Neural cell (in vitro differentiated cells): ENCODE results near the gene TCTN1. TPM values are rescaled to one million over a fixed set of nuclear protein-coding genes. Genes with fewer than 3 reads are reported as not detected.

Experiments used
- H2AFZ ChIP-seq: fragments of 200-600, 300-800 bp; sonication (generic), shearing (Covaris generic); 2 replicates; pipeline ENCODE4 v1.6.0; 2014; ENCODE audit warnings: low read depth, mild to moderate bottlenecking, antibody characterized with exemption, low read length, moderate library complexity
- H3F3A ChIP-seq: fragments of 200-600 bp; shearing (Covaris generic); 2 replicates; pipeline ENCODE4 v1.6.1; 2016; ENCODE audit warnings: mild to moderate bottlenecking, moderate library complexity, mixed read lengths, antibody characterized with exemption, low read length; ENCODE audit not compliant: insufficient read depth, poor library complexity, severe bottlenecking
- H3K27ac ChIP-seq: fragments of 200-600, 300-800 bp; sonication (generic), shearing (Covaris generic); 2 replicates; pipeline ENCODE4 v1.5.1; 2014; ENCODE audit warnings: mild to moderate bottlenecking, low read length, moderate library complexity
- H3K27me3 ChIP-seq: fragments of 300-800, 200-600 bp; sonication (generic), shearing (Covaris generic); 2 replicates; pipeline ENCODE4 v1.6.0; 2014; ENCODE audit warnings: mild to moderate bottlenecking, low read depth, low read length, moderate library complexity; ENCODE audit not compliant: insufficient read depth
- H3K36me3 ChIP-seq: fragments of 300-800, 200-600 bp; sonication (generic), shearing (Covaris generic); 2 replicates; pipeline ENCODE4 v1.5.1; 2014; ENCODE audit warnings: mild to moderate bottlenecking, antibody characterized with exemption, low read length, moderate library complexity; ENCODE audit not compliant: insufficient read depth
- H3K4me2 ChIP-seq: fragments of 300-800, 200-600 bp; sonication (generic), shearing (Covaris generic); 2 replicates; pipeline ENCODE4 v1.6.0; 2014; ENCODE audit warnings: mild to moderate bottlenecking, low read length
- H3K4me3 ChIP-seq: fragments of 300-800, 200-600 bp; sonication (generic), shearing (Covaris generic); 2 replicates; pipeline ENCODE4 v1.5.1; 2014; ENCODE audit warnings: mild to moderate bottlenecking, low read length, moderate library complexity
- H3K79me2 ChIP-seq: fragments of 200-600 bp; shearing (Covaris generic); replicated peaks from 2 replicates; pipeline ENCODE4 v1.6.0; 2014; ENCODE audit warnings: mild to moderate bottlenecking, low read length, moderate library complexity; ENCODE audit not compliant: insufficient read depth
- H3K9ac ChIP-seq: fragments of 300-800, 200-600 bp; sonication (generic), shearing (Covaris generic); 2 replicates; pipeline ENCODE4 v1.6.1; 2016; ENCODE audit warnings: mild to moderate bottlenecking, low read length, mixed read lengths
- H3K9me2 ChIP-seq: fragments of 200-600 bp; shearing (Covaris generic); 2 replicates; pipeline ENCODE4 v1.6.1; 2016; ENCODE audit warnings: mild to moderate bottlenecking, low read length, mixed read lengths; ENCODE audit not compliant: insufficient read depth
- H3K9me3 ChIP-seq: fragments of 200-600, 300-800 bp; sonication (generic), shearing (Covaris generic); 2 replicates; pipeline ENCODE4 v1.6.1; 2016; ENCODE audit warnings: mild to moderate bottlenecking, mixed run types, low read length, moderate library complexity, mixed read lengths
- H4K20me1 ChIP-seq: fragments of 200-600 bp; shearing (Covaris generic); 2 replicates; pipeline ENCODE4 v1.6.1; 2016; ENCODE audit warnings: mild to moderate bottlenecking, mixed run types; ENCODE audit not compliant: insufficient read depth
- EP300 ChIP-seq: fragments of 450-650 bp; conservative IDR thresholded peaks from 2 replicates; pipeline ENCODE4 v1.6.1; 2014; ENCODE audit warnings: antibody characterized with exemption, mild to moderate bottlenecking, moderate library complexity; ENCODE audit not compliant: poor library complexity, severe bottlenecking
- EZH2 ChIP-seq: fragments of 200-600, 300-800 bp; shearing (Covaris generic), sonication (generic); IDR thresholded peaks from 2 replicates; pipeline ENCODE4 v1.6.1; 2014; ENCODE audit warnings: antibody characterized with exemption, low read length, borderline replicate concordance, mild to moderate bottlenecking; ENCODE audit not compliant: insufficient read depth, poor library complexity, severe bottlenecking
- MXI1 ChIP-seq: fragments of 450-650 bp; conservative IDR thresholded peaks from 2 replicates; pipeline ENCODE4 v1.6.1; 2014; ENCODE audit warnings: antibody characterized with exemption, mild to moderate bottlenecking; ENCODE audit not compliant: poor library complexity, severe bottlenecking
- POLR2AphosphoS5 ChIP-seq: IDR thresholded peaks from 2 replicates; pipeline ENCODE4 v1.6.1; 2012
- RAD21 ChIP-seq: fragments of 450-650 bp; conservative IDR thresholded peaks from 2 replicates; pipeline ENCODE4 v1.6.1; 2014; ENCODE audit warnings: antibody characterized with exemption, mild to moderate bottlenecking, moderate library complexity
- SMC3 ChIP-seq: fragments of 450-650 bp; conservative IDR thresholded peaks from 2 replicates; pipeline ENCODE4 v1.6.1; 2014; ENCODE audit warnings: antibody characterized with exemption, mild to moderate bottlenecking, moderate library complexity; ENCODE audit not compliant: poor library complexity
- TAF1 ChIP-seq: IDR thresholded peaks from 2 replicates; pipeline ENCODE4 v1.6.1; 2012; ENCODE audit warnings: low read depth
- polyA plus RNA-seq: library from polyadenylated mRNA; depleted of rRNA; stranded (reverse); fragments of >200 nt; gene quantifications from 2 replicates; pipeline ENCODE4 v1.2.3, GENCODE V29; 2014
- TF ChIP-seq, protein P1 (sequence below): IDR thresholded peaks from 2 replicates; pipeline ENCODE4 v1.6.1; 2012; ENCODE audit warnings: borderline replicate concordance
- TF ChIP-seq, protein P2 (sequence below): fragments of 450-650 bp; IDR thresholded peaks from 2 replicates; pipeline ENCODE4 v1.5.1; 2014; ENCODE audit warnings: antibody characterized with exemption, mild to moderate bottlenecking, moderate library complexity; ENCODE audit not compliant: poor library complexity, severe bottlenecking

Gene TCTN1
- polyA plus RNA-seq, 1 donor from 2014 or later, result 58.3 TPM

DNA sequence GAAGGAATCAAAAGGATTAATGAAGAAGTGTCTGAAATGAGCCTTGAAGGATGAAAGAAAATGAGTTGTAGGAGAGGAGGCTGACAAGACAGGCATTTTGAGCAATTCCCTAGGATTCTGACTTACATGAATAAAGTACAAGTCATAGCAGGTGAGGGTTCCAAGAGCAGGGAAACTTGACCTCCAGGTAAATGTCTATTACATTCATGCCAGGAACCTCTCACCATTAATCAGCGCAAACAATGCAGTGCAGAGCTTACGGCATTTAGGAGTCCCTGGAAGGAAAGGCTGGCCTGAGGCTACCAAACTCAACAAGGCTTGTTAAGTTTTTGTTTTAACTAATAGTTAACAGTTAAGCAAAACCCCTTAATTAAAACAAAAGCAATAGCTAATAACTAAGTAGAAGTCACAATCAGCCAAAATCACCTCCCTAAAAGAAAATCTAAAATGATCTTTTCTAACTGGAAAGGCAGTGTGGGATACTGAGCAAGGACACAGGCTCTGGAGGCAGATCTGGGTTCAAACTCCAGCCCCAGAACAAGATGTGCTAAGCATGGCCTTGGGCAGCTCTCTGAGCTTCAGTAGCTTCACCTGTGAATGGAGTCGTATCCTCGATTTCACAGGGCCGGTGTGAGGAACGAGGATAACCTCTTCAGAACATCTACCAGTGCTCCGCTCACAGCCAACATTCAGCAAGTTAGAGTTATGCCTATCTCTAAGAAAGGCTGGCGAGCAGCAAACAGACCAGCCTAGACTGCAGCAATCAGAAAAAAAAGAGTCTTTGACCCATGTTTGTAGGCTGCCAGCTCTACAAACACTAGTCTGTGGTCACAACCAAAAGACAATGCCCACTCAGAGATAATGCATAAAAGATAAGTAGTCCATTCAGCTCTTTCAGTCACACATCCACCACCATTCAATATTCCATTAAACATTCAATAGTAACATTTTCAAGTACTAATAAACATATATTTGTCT is 47.7 kb upstream of the TCTN1 start:
- H3K4me3 ChIP-seq, result no peak overlapping the region
- TF ChIP-seq MXI1, result no peak
- TF ChIP-seq POLR2AphosphoS5, result no peak
- TF ChIP-seq, protein P1, sequence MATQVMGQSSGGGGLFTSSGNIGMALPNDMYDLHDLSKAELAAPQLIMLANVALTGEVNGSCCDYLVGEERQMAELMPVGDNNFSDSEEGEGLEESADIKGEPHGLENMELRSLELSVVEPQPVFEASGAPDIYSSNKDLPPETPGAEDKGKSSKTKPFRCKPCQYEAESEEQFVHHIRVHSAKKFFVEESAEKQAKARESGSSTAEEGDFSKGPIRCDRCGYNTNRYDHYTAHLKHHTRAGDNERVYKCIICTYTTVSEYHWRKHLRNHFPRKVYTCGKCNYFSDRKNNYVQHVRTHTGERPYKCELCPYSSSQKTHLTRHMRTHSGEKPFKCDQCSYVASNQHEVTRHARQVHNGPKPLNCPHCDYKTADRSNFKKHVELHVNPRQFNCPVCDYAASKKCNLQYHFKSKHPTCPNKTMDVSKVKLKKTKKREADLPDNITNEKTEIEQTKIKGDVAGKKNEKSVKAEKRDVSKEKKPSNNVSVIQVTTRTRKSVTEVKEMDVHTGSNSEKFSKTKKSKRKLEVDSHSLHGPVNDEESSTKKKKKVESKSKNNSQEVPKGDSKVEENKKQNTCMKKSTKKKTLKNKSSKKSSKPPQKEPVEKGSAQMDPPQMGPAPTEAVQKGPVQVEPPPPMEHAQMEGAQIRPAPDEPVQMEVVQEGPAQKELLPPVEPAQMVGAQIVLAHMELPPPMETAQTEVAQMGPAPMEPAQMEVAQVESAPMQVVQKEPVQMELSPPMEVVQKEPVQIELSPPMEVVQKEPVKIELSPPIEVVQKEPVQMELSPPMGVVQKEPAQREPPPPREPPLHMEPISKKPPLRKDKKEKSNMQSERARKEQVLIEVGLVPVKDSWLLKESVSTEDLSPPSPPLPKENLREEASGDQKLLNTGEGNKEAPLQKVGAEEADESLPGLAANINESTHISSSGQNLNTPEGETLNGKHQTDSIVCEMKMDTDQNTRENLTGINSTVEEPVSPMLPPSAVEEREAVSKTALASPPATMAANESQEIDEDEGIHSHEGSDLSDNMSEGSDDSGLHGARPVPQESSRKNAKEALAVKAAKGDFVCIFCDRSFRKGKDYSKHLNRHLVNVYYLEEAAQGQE, result no peak
- no peak for TF ChIP-seq EZH2
- TF ChIP-seq, protein P2, sequence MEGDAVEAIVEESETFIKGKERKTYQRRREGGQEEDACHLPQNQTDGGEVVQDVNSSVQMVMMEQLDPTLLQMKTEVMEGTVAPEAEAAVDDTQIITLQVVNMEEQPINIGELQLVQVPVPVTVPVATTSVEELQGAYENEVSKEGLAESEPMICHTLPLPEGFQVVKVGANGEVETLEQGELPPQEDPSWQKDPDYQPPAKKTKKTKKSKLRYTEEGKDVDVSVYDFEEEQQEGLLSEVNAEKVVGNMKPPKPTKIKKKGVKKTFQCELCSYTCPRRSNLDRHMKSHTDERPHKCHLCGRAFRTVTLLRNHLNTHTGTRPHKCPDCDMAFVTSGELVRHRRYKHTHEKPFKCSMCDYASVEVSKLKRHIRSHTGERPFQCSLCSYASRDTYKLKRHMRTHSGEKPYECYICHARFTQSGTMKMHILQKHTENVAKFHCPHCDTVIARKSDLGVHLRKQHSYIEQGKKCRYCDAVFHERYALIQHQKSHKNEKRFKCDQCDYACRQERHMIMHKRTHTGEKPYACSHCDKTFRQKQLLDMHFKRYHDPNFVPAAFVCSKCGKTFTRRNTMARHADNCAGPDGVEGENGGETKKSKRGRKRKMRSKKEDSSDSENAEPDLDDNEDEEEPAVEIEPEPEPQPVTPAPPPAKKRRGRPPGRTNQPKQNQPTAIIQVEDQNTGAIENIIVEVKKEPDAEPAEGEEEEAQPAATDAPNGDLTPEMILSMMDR, result no peak
- TF ChIP-seq SMC3, result no peak
- TF ChIP-seq RAD21, result no peak
- TF ChIP-seq EP300, result no peak
- no peak for TF ChIP-seq TAF1

DNA sequence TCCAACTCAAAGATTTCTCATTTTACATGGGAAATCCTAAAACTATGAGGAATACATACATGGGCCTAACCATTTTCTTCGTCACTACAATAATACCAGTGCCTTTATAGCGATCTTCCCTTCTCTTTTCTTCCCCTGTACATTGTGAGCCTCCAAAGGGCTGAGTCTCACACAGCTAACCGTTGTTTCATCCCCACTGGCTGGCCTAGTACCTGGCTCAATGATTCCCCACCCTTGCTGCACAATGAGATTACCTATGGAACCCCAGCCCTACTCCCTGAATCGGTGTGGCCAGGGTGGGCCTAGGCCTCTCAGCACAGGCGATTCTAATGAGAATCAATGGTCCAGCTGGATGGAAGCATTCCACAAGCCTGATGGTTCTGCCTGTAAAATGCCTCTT is 46.9 kb upstream of the TCTN1 start:
- no peak overlapping the region for H3K27ac ChIP-seq
- H3K27me3 ChIP-seq, result no peaks in the 10 kb centered on the region
- H3K9me2 ChIP-seq, result no peaks in the 10 kb centered on the region
- H4K20me1 ChIP-seq, result no peaks in the 10 kb centered on the region
- H3K36me3 ChIP-seq, result no peaks in the 10 kb centered on the region
- no peak overlapping the region for H2AFZ ChIP-seq
- TF ChIP-seq EP300, result no peak
- no peak for TF ChIP-seq TAF1
- no peaks in the 10 kb centered on the region for H3K79me2 ChIP-seq
- no peak overlapping the region for H3K9ac ChIP-seq
- no peaks in the 10 kb centered on the region for H3K9me3 ChIP-seq
- no peaks in the 10 kb centered on the region for H3F3A ChIP-seq
- no peak overlapping the region for H3K4me3 ChIP-seq
- H3K4me2 ChIP-seq, result no peak overlapping the region

More for the DNA sequence above, 47.7 kb upstream of the TCTN1 start:
- no peaks in the 10 kb centered on the region for H3K79me2 ChIP-seq
- H3K27me3 ChIP-seq, result no peaks in the 10 kb centered on the region
- H3K27ac ChIP-seq, result no peak overlapping the region
- no peaks in the 10 kb centered on the region for H3K9me2 ChIP-seq
- no peaks in the 10 kb centered on the region for H4K20me1 ChIP-seq
- H3K36me3 ChIP-seq, result no peaks in the 10 kb centered on the region
- no peaks in the 10 kb centered on the region for H3F3A ChIP-seq
- H3K4me2 ChIP-seq, result no peak overlapping the region
- H2AFZ ChIP-seq, result no peak overlapping the region
- no peak overlapping the region for H3K9ac ChIP-seq
- no peaks in the 10 kb centered on the region for H3K9me3 ChIP-seq
